ENCODE measurements around the gene SGK1.

The SGK1 gene

DNA sequence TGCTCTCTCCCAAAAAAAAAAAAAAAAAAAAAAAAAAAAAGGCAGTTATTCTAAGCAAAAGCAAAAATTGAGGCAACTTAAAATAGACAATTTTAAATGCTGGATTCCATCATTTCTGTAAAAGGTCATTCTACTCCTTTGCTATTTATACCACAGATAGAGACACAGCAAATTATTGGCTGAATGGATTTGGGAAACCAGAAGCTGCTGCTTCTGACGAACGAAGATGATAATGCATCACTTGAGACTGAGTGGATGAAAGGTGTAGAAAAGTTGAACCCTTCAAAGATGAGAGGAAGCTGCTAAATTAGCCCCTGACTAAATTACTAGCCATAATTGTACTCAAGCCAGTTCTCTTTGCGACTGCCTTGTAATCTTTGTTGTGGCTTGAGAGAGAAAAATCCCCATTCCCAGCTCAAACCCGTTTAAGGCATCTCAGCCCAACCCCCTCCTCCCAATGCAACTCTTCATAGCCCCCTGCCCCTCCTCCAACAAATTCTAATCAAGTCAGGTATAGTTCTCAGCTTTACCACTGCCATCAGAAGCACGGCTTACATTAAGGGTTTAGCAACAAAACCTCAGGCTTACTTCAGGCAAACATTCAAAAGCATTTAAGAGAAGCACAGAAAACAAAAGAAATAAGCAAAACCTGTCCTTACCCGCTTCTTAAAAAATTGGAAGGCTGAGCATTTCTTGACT, 1.0 kb downstream of the SGK1 start:
- DNase-seq (ENCODE audit: low read depth, low spot score): no peak
- H3K4me3 ChIP-seq (ENCODE audit: low read depth, low read length): peak overlapping the region; percentile 69
- TF ChIP-seq, protein P1, sequence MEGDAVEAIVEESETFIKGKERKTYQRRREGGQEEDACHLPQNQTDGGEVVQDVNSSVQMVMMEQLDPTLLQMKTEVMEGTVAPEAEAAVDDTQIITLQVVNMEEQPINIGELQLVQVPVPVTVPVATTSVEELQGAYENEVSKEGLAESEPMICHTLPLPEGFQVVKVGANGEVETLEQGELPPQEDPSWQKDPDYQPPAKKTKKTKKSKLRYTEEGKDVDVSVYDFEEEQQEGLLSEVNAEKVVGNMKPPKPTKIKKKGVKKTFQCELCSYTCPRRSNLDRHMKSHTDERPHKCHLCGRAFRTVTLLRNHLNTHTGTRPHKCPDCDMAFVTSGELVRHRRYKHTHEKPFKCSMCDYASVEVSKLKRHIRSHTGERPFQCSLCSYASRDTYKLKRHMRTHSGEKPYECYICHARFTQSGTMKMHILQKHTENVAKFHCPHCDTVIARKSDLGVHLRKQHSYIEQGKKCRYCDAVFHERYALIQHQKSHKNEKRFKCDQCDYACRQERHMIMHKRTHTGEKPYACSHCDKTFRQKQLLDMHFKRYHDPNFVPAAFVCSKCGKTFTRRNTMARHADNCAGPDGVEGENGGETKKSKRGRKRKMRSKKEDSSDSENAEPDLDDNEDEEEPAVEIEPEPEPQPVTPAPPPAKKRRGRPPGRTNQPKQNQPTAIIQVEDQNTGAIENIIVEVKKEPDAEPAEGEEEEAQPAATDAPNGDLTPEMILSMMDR (IDR thresholded peaks at IDR 0.05; ENCODE audit: insufficient read depth, low read length, missing control alignments): no peak
- ChIA-PET CTCF (interaction anchor here (1.0 to 1.7 kb wide), 2 partner anchors 137 to 193 kb away, joined by 3 to 5 read pairs; no protein-coding TSS in a partner anchor), POLR2A (no interaction called here)

DNA sequence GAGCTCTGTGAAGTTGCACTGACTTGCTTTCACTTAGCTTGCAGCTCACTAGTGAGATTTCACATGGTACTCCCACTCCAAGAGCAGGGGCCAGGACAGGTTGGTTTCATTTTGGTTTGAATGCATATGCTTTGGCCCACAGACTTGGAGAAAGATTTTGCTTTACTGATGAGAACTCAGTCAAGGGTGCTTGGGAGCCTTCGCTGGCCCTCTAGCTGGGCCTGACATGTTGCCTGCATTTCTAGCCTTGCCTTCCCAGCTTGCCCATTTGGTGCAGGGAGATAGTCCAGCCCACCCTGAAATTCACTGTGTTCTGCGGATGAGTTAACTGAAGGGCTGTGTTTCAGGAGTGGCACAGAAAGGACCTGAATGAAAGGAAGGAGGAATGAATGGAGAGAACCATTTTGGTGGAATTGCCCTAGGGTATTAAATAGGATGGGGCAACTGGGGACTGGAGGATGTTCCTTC, 1.9 kb downstream of the SGK1 start:
- CTCF ChIA-PET: interaction anchor here (0.7 kb wide), 1 partner anchor 14 kb away, joined by 3 read pairs; no protein-coding TSS in a partner anchor
- POLR2A ChIA-PET: no interaction called here
- TF ChIP-seq, protein P1 (IDR thresholded peaks at IDR 0.05; ENCODE audit: insufficient read depth, low read length, missing control alignments): no peak
- no peak overlapping the region for H3K4me3 ChIP-seq (ENCODE audit: low read depth, low read length)
- no peak for DNase-seq (ENCODE audit: low read depth, low spot score)

DNA sequence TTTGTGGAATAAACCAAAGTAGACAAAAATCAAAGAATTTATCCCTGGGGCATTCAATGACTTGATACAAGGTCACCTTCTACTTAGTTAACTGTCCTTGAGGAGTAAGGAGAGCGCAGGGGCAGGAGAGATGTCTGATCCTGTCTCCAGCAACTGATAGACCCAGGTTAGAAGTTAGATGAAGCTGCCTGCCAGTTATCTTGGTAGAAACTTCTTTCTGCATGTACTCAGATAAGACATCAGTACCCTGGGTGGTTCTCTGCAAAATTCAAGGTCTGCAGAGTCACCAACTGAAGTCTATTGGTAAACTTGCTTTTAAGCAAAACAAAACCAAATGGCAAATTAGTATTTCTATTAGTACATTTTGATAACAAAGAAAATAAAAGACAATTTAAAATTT, 2.7 kb downstream of the SGK1 start:
- POLR2A ChIA-PET: no interaction called here
- H3K4me3 ChIP-seq (ENCODE audit: low read depth, low read length): no peak overlapping the region
- CTCF ChIA-PET: no interaction called here
- no peak for DNase-seq (ENCODE audit: low read depth, low spot score)
- TF ChIP-seq, protein P1 (IDR thresholded peaks at IDR 0.05; ENCODE audit: insufficient read depth, low read length, missing control alignments): no peak

DNA sequence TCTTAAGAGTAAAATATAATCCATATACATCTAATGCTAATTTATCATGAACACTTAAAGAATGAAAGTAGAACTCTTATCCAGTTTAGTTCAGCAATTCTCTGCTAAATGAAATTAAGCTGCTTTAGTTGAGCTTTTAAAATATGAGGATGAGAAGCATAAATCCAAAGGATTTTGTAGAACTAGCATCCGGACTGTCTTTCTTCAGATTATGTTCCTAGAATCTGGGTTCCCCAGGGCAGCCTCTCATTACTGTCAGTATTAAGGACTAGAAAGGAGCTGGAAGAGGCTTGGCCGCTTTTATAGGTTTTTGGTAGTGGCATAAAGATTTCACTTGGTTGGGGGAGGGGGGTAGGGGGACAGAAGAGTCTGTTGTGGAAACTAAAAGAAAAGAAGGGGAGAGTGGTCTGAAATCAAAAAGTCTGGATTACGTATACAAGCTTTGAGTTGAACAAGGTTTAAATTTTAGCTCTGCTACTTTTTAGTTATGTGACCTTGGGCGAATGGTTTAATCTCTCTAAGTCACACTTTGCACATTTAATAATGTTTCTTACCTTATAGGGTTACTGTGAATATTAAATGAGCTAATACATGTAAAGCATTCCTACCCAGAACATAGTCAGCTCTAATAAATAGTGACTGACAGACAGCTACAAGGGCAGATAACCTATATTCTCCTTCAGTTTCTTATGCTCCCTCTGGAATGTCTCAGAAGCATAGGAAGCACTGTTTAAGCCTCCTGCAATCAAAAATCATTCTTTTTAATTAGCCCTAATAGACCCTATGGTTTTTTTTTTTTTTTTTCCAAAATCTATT, 3.7 kb downstream of the SGK1 start:
- H3K4me3 ChIP-seq (ENCODE audit: low read depth, low read length): no peak overlapping the region
- DNase-seq (ENCODE audit: low read depth, low spot score): no peak
- TF ChIP-seq, protein P1 (IDR thresholded peaks at IDR 0.05; ENCODE audit: insufficient read depth, low read length, missing control alignments): no peak
- ChIA-PET POLR2A (no interaction called here), CTCF (interaction anchor here (1.2 kb wide), 1 partner anchor 327 kb away, joined by 3 read pairs; no protein-coding TSS in a partner anchor)

DNA sequence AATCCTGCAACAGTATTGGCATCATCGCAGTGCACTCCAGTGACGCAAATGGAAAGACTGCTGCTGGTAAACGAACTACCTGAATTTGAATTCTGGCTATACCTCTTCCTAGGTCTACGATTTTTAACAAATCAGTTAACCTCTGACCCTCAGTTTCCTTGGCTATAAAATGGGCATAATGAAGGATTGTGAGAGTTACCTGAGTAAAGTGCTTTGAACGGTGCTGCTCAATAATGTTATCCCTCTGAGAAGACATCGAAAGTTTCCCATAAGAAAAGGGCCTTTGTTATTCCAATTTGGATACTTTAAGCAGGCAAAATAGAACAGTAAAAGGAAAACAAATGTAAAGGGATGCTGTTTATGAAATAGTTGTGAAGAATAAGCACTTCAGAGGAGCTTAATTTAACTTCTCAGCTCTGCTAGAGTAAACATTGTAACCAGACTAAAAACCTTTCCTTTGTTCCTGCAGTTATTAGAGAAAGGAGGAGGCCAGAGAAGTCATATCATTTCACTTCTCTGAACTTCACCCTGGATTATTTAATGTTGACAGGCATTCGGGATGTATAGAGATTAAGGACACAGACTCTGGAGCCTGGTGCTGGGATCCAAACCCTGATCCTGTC, 5.8 kb downstream of the SGK1 start:
- ChIA-PET CTCF (no interaction called here), POLR2A (no interaction called here)
- DNase-seq (ENCODE audit: low read depth, low spot score): no peak
- H3K4me3 ChIP-seq (ENCODE audit: low read depth, low read length): no peak overlapping the region
- TF ChIP-seq, protein P1 (IDR thresholded peaks at IDR 0.05; ENCODE audit: insufficient read depth, low read length, missing control alignments): no peak

DNA sequence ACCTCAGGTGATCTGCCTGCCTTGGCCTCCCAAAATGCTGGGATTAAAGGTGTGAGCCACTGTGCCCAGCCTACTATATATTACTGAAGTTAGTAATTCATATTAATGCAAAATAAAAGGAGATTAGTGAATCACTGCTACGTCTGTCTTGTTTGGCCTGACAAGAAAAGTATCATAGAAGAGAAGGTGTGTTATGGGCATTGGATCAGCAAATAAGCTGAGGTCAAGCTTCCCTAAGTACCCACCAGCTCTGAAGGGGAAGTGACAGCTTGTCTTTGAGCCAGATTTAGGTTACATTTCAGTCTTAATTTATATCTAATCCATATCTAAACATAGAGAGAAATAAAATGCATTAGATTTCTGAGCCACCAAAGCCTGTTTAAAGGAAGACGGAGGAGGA, 7.1 kb downstream of the SGK1 start:
- ChIA-PET CTCF (no interaction called here), POLR2A (no interaction called here)
- no peak overlapping the region for H3K4me3 ChIP-seq (ENCODE audit: low read depth, low read length)
- TF ChIP-seq, protein P1 (IDR thresholded peaks at IDR 0.05; ENCODE audit: insufficient read depth, low read length, missing control alignments): no peak
- no peak for DNase-seq (ENCODE audit: low read depth, low spot score)
